GM18502 (cell line): ENCODE measurements around the gene EHMT1.

Experiments
- ATAC-seq: cut with Tn5 transposase; IDR thresholded peaks from one replicate; pipeline ENCODE4 v1.9.1; 2021; ENCODE audit warnings: mild to moderate bottlenecking; ENCODE audit not compliant: unreplicated experiment, poor library complexity

EHMT1 gene

DNA sequence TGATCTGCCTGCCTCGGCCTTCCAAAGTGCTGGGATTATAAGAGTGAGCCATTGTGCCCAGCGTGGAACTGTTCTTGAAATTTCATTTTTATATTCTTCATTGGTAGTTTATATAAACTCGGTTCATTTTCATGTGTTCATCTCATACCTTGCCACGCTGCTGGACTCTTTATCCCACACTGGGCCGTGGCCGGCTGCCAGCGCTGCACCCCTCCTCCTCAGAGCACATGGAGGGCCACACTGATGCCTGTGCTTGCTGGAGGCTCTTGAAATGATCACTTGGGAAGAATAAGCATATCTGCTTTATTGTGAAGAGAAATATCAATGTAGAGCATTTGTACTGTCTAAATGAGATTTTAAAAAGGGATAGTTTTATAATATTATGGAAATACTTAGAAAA lies 69.5 kb downstream of the EHMT1 start:
- ATAC-seq, result no peak

DNA sequence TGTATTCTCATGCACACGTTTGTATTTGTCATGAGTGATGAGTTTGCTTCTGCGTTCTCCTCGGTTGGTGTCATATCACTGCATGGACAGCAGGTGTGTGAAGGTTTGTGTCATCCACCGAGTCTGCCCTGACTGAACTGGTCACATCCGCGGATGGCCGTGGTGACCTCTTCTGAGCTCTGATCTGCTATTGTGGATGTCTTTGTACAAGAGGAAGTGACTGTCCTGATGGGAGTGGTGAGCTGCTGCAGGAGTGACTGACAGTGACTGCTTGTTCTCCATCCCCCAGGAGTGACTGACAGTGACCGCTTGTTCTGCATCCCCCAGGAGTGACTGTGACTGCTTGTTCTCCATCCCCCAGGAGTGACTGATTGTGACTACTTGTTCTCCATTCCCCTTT lies 69.9 kb downstream of the EHMT1 start:
- ATAC-seq, result no peak

DNA sequence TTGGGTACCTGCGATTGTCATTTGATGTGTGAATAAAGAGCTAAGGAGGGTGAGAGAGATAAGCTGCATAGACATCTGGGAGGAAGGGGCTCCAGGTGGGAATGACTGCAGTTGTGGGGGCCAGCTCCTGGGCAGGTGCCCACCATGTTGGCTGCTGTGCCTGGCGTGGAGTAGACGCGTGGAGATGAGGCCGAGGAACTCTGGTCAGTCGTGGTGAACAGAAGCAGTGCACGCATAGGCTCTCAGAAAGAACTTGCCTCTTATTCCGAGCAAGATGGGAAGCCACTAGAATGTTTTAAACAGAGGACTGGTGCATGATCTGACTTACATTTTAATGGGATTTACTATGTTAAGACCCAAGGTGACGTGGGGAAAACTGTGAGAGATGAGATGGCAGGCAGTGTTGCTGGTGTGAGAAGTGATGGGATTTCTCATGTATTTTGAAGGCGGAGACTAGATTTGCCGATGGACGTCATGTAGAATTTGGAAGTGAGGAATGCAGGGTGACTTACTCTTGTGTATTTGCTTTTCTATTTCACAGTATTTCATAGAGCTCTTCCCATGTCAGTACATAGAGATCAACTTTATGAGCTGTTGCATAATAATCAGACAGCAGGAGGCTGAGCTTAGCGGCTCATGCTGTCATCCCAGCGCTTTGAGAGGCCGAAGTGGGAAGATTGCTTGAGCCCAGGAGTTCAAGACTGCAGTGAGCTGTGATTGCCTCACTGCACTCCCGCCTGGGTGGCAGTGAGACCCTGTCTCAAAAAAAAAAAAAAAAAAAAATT lies 71.1 kb downstream of the EHMT1 start:
- ATAC-seq, result no peak

DNA sequence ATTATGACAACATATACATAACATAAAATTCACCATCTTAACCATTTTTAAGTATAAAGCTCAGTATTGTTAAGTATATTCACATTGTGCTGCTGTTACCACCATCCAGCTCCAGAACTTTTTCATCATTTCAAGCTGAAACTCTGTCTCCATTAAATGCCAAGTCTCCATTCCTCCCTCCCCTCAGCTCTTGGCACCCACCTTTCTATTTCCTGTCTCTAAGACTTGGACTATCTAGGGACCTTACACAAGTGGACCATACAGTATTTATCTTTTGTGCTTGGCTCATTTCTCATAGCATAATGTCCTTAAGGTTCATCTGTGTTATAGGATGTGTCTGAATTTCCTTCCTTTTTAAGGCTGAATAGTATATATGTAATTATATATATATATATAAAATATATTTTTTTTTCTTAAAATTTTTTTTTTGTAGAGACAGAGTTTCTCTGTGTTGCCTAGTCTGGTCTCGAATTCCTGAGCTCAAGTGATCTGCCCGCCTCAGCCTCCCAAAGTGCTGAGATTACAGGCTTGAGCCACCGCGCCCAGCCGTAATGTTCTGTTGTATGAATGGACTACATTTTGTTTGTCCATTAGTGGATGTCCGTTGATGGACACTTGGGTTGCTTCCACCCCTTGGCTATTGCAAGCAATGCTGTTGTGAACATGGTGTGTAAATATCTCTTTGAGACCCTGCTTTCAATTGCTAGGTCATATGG lies 72.3 kb downstream of the EHMT1 start:
- no peak for ATAC-seq

DNA sequence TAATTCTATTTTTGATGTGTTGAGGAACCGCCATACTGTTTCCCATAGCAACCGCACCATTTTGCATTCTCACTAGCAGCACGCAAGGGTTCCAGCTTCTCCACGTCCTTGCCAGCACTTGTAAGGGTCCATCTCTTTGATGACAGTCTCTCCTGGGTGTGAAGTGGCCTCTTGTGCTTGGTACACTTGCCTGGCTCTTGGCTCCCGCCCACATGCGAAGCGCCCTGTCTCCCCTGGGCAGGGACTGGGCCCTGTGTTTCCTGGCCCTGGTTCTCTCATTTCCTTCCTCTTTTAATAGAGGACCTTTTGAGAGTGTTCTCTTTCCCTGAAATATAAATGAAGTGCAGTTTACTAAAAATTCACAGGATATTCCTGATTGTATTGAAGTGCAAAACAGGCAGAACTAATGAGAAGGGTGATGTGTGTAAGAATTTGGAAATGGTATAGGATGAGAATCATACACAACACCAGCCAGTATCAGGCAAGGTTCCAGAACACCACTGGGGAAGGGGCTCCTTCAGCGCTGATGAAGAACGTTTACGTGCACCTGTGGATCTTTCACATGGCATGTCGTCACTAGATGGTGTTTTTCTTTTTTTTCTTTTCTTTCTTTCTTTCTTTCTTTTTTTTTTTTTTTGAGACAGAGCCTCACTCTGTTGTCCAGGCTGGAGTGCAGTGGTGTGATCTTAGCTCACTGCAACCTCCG lies 73.0 kb downstream of the EHMT1 start:
- ATAC-seq, result no peak

DNA sequence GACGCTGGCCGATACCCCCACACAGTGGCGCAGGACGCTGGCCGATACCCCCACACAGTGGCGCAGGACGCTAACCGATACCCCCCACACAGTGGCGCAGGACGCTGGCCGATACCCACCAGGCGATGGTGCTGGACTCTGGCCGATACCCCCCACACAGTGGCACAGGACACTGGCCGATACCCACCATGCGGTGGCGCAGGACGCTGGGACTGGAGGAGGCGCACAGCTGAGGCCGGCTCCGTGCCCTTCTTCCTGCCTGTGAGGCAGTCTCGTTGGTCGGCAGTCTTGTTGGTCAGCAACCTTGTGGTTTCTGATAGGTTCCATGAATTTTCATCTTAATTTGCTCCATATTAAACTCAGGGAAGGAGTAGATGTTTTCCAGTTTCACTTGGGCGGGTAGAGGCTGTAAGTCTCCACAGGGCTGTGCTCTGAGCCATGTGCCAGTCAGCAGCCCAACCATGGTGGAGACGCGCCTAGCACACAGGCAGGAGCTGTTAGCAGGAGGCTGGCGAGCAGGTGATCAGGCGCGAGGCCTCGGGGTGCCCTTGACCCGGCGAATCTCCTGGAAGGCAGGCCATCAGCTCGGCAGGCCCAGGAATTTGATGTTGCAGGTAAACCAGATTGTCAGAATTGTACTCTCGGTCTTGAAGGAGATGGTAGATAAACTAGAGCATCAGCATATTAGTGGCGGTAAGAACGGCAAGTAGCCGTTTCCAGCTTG lies 75.6 kb downstream of the EHMT1 start:
- no peak for ATAC-seq

DNA sequence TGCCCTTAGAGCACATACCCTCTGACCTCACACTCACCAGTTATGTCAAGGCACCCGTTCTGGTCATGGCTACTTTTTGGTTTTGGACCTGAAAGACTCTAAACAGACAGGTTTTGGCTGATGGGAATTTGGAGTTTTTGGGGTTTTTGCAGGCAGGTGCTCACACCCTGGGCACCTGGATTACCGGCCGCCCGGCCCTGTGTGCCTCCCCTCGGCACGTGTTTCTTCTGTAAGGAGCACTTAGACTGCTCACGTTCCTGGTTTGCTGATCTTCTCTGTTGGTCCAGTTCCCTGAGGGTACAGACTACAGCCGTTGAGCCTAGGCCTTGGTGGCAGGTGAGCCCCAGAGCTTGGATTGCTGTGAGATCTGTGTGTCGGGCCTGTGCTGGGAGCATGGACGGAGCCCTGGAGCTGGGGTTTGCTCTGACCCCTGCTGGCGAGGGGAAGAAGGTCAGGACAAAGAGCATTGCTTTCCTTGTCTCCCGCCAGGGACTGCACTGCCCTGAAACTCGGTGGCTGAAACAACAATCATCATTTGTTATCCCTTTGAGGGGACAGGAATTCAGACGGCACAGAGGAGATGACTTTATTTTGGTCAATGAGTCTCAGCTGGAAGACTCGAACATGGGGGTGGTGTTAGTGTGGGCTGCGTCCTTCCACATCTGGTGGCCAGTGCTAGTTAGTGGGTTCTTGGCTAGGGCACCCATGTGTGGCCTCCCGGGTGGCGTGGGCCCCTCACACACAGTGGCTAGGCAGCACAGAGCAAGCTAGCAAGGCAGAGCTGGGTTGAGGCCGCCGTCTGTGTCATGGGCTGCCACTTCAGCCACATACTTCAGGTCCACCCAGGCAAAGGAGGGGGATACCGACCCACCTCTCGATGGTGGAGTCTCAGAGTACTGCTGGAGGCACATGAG lies 76.4 kb downstream of the EHMT1 start:
- no peak for ATAC-seq

DNA sequence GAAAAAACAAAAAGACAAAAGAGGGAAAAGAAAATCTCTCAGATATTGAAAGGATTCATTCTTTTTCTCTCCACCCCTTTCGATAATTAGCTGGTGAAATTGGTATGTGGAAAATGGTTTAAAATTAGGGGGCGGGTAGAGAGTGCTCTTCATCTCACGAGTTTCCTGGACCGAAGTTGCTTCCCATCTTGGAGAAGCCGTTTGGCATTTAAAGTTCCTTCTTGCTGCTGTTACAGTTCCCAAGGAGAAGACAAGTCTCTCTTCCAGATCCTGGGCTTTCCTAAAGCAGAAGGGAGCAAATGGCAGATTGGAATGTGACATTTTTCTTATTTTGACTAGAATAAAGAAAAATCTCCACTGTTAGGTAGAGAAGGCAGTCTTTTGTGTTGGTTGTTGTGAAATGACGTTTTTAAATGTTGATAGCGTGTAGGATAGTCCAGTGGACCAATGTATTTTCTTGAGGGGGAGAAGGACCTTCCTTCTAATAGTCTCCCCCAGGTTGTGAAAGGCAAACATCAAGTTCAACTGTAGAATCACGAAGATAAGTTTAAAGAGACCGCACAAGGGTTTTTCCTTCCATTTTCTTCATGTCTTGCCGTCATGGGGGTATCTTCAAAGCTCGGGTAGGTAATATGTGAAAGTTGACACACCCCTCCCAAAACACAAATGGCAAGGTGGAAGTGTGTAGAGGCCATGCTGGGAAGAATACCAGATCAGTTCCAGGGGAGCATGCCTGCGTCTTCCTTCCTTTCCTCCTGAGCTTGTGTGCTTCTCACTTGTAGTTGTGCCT lies 77.5 kb downstream of the EHMT1 start:
- ATAC-seq, result no peak

DNA sequence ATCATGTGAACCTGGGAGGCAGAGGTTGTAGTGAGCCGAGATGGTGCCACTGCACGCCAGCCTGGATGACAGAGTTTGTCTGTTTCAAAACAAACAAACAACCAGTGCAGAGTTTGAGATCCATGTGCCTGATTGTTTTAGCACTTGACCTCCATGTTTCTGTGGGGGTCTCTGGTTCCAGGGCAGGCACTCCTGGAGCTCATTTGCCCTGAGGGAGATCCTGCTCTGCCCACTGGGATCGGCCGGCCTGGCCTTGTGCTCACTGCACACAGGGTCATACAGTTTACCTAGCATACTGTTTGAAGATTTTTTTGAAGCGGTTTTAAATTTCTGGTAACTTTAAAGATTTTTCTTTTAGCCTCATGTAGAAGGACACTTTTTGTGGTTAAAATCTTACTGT lies 78.4 kb downstream of the EHMT1 start:
- no peak for ATAC-seq

DNA sequence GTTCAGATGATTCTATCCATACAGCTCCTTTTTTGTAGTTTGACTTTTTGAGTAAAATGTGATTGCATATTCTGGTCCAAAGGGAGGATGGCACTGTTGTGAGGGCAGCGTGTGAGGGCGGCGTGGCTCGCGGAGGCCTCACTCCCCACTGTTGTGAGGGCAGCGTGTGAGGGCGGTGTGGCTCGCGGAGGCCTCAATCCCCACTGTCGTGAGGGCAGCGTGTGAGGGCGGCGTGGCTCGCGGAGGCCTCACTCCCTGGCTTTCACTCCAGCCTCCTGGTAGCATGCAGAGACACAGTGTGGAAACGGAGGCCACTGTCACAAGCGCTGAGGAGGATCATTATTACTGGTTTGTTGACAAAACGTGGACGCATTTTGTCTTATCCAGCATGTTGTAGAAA lies 79.0 kb downstream of the EHMT1 start:
- no peak for ATAC-seq

DNA sequence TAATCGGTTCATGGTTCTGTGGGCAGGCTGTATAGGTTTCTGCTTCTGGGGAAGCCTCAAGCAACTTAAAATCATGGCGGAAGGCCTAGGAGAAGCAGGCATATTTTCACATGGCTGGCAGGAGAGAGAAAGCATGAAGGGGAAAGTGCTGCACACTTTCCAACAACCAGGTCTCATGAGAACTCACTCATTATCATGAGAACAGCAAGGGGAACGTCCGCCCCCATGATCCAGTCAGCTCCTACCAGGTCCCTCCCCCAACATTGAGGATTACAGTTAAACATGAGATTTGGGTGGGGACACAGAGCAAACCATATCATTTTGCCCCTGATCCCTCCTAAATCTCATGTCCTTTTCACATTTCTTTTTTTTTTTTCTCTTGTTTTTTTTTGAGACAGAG lies 82.1 kb downstream of the EHMT1 start:
- ATAC-seq, result no peak

DNA sequence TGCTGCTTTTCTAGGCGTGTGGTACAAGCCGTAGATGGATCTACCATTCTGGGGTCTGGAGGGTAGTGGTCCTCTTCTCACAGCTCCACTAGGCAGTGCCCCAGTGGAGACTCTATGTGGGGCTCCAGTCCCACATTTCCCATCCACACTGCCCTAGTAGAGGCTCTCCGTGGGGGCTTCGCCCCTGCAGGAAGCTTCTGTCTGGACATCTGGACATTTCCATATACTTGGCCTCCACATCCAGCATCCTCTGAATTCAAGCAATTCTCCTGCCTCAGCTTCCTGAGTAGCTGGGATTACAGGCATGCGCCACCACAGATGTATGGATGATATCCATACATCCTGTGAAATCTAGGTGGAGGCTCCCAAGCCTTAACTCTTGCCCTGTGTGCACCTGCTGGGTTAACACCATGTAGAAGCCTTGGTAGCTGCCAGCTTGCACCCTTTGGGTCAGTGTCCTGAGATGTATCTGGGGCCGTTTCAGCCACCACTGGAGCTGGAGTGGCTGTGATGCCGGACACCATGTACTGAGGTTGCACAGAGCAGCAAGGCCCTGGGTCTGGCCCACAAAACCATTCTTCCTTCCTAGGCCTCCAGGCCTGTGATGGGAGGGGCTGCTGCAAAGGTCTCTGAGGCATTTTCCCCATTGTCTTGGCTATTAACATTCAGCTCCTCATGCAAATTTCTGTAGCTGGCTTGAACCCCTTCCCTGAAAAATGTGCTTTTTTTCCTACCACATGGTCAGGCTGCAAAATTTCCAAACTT lies 84.0 kb downstream of the EHMT1 start:
- no peak for ATAC-seq

DNA sequence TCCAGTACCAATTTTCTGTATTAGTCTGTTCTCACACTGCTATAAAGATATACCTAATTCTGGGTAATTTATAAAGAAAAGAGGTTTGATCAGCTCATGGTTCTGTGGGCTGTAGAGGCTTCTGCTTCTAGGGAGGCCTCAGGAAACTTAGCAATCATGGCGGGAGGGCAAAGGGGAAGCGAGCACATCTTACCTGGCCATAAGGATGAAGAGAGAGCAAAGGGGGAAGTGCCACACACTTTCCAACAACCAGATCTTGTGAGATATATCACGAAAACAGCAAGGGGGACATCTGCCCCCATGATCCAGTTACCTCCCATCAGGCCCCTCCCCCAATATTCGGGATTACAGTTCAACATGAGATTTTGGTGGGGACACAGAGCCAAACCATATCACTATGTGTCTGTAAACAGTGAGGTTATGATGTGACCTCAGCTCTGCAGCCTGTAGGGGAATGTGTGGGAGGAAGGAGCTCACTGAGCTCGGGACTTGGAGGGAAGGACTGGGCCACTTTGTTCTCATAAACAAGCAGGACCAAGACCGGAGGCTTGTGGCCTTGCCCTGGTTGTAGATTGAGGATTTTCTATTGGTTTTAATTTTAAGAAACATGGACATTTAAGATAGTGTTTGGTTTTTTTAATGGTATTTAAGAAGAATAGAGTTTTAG lies 85.2 kb downstream of the EHMT1 start:
- ATAC-seq, result no peak

DNA sequence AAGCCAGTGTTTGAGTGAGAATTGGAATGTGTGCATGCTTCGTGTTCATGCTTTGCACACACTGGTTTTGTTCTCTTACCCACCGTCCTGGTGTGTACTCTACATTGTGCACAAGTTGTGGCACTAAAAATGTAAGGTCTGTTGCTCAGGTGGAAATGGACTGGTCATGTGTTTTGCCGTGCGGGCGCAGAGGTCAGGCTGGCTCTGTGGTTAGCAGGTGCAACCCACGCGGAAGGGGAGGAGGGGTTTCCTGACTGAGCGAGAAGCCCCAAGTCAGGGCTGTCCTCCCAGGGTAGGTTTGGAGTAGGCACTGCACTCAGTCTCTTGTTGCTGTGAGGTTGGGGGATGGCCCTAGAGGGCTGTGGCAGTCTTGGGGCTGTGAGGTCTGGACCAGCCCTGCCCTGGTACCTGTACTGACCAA lies 86.6 kb downstream of the EHMT1 start:
- ATAC-seq, result peak; percentile 69

DNA sequence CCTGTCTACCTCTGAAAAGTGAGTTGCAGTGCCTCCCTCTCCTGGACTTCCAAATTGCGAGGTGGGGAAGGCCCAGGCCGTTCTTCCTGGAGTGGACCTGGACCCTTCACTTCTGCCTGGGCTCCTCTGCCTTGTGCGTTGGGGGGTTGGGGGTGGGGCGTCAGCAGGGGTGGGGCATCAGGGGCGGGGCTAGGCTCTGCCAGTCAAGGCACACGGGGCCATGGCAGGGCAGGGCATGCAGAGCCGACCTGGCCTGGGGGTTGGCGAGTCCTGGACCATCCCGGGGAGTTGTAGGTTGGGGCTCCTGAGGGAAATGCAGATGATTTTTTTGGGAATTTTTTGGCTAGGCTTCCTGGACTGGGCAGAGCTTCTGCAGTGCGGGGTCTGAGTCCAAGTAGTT lies 87.1 kb downstream of the EHMT1 start:
- ATAC-seq, result peak; percentile 22

DNA sequence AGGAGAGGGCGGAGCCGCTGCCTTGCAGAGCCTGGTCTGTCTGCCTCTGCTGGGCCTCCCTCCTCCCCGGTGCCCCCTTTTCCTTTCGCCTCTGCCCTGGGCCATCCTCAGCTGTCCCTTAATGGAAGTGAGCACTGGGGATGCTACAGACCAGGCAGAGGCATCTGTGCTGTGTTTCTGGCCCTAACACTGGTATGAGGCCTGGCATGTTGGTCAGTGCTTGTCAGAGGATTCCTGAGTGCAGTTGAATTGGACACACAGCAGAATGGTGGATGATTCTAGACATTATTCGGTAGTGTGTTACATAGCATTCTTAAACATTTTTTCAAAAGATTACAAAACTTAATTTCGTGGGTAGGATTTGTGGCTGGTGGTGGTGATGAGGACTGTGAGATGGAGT lies 88.6 kb downstream of the EHMT1 start:
- ATAC-seq, result no peak

DNA sequence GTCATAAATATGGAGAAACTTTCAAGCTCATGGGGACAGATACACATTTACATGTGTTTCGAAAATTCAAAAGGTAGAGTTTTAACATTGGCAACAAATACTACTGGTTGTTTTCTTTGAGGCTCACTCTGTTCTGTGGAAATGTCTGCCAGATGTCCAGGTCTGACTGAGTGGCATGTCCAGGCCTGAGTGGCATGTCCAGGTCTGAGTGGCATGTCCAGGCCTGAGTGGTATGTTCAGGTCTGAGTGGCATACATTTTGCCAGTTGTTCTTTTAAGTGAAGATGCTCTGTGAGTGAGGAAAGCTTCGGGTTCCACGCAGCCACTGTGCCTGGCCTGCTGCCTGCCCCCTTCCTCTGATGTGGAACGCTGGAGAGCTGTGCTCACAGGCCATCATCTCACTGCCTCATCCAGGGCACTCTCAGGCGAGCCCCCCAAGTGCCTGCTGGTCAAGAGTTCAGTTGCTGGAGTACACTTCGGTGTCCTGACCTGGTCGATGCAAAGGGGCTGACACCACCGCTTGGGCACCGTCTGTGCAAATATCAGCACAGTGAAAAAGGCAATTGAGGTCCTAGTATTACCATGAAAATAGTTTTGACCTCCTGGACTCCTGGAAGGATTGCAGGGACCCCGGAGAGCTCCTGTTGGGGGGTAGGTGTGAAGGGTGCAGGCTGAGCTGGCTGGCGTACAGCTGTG lies 89.9 kb downstream of the EHMT1 start:
- ATAC-seq, result no peak
